Renal cortex interstitium (tissue), 11 donors: Measurements from ENCODE around the gene SLCO3A1. TPM values are rescaled to one million over a fixed set of nuclear protein-coding genes. Genes with fewer than 3 reads are reported as not detected.

Experiments used
- DNase-seq, 11 donors: peaks; one replicate each; pipeline ENCODE4 v3.0.0-alpha.2; 2013; ENCODE audit warnings: low read depth in 9 of 11, low spot score in 4 of 11; ENCODE audit errors: extremely low read depth in 1 of 11
- polyA plus RNA-seq, 3 donors: library from polyadenylated mRNA; unstranded; fragments of 120-200 nt; gene quantifications; one replicate each; pipeline ENCODE4 v1.2.1, GENCODE V29; 2013; ENCODE audit not compliant: insufficient read length in 3 of 3

Gene SLCO3A1
- polyA plus RNA-seq, 3 donors = 10.5 to 12.0 (median 11.1) TPM

DNA sequence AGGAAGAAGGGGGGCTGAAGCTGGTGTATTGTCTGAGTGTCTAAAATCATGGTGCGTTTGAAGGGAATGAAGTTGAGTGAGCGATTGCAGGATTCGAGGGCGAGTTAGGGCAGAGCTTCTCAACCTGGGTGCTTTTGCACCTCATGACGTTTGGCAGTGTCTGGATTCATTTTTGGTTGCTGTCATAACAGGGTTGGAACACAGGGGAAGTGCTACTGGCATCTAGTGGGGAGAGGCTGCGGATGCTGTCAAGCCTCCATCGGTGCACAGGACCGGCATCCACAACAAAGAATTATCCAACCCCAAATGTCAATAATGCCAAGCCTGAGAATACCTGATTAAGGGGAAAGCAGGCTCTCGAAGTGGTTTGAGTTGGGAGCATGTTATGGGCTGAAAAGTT is 120.0 kb downstream of the SLCO3A1 start:
- no peak for DNase-seq

DNA sequence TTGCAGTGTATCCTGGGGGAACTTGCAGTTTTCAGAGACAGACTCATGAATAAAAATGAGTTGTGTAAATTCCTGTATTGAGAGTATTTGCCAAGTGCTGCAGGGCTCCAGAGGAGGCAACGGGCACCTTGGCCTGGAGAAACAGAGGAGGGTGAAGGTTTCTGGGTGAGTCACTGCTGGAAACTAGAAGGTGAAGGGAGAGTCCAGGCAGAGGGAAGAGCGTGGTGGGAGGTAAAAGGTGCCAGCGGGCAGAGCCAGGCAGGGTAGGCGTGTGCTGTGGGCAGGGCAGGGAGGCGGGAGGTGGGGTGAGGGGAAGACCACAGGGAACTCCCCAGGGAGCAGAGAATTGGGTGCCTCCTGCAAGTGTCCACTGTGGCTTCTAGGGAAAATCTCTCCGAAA is 120.8 kb downstream of the SLCO3A1 start:
- DNase-seq = no peak

DNA sequence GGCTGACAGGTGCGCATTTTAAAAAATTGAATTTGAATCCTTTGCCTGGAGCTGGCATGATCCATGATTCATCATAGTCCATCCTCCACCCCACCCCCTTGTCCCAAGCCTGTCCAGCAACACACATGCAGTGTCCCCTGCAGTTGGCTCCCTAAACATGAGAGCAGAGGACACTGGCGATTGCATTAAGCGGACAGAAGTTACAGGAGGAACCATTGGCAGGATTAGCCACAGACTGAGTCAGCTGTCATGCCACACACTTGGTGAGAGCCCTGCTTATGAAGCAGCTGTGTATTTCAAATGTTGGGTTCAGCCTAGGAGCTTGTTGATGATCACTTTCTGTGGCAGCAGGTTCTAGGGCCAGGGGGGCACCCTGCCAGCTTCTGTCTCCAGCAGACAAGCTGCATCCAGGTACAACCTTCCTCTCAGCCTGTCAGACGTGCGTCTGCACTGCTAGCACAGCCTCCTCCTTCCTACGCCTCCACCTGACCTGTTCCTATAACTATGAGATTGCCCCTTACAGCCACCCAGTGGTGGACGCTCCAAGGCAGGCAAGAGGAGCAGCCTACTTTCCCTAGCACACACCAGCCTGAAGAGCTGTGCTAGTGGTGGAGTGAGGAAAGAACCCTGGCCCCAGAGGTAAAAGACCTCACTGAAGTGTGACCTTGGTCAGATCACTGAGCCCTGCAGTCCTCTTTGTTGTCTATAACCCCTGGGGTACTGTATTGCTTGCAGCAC is 121.9 kb downstream of the SLCO3A1 start:
- no peak for DNase-seq

DNA sequence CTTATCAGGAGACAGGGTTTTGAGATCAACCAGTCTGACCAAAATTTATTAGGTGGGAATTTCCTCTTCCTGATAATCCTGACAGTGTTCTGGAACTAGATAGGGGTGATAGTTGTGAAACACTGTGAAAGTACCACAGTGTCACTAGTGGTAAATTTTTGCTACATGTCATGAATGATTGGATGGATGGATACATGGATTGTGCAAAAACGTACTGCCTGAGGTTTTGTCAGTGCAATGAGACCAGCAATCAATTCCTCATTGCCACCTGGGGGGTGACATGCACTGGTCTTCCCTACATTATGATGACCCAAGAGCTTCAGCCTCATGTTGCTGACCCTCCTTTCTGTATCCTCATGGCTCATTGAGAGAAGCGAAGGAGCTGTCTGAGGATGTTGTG is 123.5 kb downstream of the SLCO3A1 start:
- no peak for DNase-seq

DNA sequence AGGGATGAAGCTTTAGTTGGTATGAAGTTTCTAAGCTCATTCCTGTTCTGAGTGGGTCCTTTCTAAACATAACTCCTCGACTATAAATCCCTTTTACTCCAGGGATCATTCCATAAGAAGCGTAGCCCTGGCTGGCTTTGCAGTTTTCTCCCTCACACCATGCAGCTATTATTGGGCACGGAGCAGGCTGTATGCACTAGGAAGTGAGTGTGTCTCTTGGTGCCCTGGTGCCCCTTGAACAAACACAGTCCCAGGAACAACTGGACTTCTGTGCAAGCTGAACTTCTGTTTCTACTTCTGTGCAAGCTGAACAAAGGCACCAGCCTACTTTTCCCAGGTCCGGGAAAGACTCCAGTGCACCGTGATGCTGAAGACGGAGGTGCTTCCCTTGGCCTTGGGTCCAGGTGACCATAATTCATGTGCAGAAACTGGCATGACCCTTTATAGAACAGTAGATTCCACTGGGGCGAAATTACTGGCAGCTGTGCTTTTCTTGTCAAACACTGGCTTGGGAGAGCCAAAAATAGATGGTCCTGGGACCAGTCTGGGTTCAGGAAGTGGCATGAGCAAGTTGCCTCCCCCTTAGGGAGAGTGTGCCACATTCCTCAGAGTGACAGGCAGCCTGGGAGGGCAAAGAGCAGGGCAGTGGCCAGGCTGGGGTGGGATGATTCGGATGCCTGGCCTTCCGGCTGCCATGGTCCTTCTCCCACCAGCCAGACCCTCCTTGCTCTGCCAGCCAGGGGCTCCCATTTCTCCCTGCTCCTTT is 127.2 kb downstream of the SLCO3A1 start:
- DNase-seq = no peak

DNA sequence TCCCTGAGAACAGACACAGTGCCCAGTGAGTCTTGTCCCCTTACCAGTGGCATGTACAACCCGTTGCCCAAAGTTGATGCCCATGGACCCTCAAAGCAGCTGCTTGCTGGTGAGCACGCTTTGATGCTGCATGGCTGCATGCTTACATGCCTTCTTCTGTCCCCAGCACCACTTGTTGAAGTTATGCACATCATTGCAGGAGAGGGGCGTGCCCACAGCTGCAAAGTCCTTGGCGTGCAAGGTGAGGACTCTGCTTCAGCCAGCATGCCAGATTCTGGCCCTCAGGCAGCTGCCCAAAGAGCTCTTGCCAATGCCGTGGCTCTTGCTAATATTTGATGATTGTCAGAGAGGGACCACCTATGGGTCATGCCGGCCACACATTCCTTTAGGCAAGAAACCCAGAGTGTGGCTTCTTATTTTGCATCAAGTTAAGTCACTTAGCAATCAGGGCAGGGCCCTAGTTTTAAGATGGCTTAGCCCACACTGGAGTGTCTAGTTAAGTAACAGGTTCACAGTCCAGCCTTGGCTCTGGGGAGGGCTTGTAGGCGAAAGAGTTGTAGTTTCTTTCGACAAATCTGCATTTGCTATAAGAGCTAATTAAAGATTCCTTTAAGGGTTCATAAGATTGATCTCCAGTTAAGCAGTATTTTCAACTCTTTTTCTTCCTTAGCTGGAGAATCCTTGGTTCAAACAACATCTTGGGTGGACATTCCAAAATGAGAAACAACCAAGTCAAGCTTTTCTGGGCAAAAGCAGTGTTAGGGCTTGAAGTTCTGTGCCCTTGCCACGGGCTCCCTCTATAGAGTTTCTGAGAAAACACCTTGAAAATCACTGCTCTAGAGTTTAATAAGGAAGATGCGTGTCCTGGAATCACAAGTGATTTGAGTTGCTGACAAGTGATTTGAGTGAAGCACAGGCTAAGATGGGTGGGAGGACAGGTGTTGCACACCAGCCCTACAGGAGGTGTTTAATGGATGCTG is 128.6 kb downstream of the SLCO3A1 start:
- no peak for DNase-seq

GRCh38 chr15:91983729-91984340 is 130.3 kb downstream of the SLCO3A1 start:
- peak in 5 of 11 donors; percentile 24 to 44 (median 35) for DNase-seq

DNA sequence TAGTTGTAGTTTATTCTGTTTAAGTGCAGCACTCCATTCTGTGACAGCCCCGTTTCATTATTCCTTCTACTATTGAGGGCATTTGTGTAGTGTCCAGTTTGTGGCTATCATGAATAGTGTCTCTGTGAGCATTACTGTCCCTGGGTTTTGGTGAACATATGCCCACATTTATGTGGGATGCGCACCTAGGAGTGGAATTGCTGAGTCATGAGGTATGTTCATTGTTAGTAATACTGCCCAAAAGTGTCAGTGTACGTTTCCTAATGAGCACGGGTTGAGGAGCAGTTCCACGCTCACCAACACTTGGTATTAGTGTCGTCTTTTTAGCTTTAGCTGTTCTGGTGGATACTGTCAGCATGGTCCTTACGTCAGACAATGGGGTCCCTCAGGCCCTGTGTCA is 131.8 kb downstream of the SLCO3A1 start:
- no peak for DNase-seq

DNA sequence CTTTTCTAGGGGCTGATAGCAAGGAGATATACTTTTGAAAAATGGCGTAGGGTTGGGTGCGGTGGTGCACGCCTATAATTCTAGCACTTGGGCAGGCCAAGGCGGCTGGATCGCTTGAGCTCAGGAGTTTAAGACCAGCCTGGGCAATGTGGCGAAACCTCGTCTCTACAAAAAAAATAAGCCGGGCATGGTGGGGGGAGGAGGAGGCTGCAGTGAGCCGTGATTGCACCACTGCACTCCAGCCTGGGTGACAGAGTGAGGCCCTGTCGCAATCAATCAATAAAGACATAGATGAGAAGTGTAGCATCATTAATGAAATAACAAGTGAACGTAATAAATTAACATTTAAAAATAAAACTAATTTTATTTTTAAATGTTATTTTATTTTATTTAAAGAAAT is 134.6 kb downstream of the SLCO3A1 start:
- DNase-seq = no peak

DNA sequence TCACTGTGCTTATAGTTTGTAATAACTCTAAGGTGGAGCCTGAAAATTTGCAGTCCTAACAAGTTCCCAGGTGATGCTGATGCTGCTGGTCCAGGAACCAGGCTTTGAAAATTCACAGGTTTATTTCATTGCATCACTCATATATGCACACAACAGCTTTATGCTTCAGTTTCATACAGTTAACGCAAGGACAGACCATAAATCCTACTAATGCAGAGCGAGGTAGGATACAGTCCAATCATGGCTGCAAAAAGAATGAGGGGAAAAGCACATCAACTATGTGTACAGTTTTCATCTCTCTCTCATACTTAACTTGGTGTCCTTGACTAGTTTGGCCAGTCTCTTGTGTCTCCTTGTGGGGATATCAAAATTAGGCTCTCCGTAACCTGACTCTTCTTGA is 135.1 kb downstream of the SLCO3A1 start:
- no peak for DNase-seq

DNA sequence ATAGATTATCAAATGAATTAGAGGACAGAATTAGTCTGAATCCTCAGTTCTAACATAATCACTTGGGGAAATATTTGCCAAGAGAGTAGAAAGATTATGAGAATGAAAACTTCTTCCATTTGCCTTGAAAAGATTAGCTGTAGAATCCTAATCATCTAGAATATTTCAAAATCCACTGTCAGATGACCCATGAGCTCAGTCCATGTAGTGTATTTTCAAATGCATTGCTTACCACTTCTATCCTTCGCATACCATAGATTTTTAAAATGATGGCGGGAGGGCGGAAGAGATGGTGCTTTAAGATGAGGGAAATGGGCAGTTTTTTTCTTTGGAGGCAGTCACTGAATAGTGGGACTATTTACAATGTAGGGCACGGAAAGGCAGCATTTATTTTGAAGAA is 136.3 kb downstream of the SLCO3A1 start:
- no peak for DNase-seq

- no peak for DNase-seq
Observed at GRCh38 chr15:91992945-91993344, 139.4 kb downstream of the SLCO3A1 start.

DNA sequence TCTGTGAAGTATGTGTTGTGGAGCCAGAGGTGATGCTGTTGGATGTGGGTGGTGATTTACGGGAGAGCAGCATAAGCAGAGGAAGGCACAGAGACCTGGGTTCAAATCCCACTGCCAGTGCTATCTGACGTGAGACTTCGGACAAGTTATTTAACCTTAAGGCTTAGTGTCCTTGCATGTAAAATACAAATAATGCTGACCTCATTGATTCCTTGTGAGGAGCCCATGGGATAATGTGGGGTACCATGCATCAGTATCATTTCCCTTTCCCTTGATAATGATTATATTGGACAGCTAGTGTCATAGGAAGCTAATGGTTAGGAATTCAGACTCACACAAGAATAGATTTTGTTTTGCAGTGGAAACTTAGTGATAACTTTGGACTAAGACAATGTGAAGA is 141.6 kb downstream of the SLCO3A1 start:
- no peak for DNase-seq

DNA sequence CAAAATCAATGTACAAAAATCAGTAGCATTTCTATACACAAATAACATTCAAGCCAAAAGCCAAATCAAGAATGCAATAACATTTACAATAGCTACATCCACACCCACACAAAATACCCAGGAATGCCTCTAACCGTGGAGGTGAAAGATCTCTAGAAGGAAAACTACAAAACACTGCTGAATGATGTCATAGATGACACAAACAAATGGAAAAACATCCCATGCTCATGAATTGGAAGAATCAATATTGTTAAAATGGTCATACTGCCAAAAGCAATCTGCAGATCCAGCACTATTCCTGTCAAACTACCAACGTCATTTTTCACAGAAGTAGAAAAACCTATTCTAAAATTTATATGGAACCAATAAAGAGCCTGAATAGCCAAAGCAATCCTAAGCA is 143.7 kb downstream of the SLCO3A1 start:
- DNase-seq = no peak

GRCh38 chr15:92000709-92001108 is 147.2 kb downstream of the SLCO3A1 start:
- no peak for DNase-seq

- no peak for DNase-seq
Observed at GRCh38 chr15:92001307-92001706, 147.8 kb downstream of the SLCO3A1 start.

- no peak for DNase-seq
Observed at GRCh38 chr15:92002666-92003065, 149.2 kb downstream of the SLCO3A1 start.

DNA sequence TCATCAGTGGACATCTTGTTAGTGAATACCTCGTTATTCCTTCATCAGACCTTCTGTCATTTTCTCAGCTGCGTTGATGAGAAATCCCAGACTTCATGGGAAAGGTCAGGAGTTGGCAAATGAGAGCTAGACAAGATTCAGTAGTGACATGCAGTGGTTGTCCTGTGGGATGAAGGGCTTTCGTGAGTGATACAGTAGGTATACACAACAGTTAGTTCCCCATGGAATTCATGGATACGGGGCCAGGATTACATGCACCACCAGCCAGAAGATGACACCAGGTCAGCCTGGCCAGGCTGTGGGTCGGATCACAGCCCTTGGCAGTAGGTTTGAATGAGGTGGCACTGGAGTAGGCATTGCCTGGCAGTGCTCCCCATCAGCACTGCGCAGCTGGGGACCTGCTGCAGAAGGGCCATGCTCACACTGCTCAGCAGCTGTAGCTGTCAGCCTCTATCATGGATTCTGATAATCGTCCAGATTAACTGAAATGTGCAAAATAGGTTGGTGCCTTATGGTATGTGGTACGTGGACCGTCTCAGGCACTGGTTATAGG is 150.1 kb downstream of the SLCO3A1 start:
- DNase-seq = no peak

GRCh38 chr15:92005154-92005553 is 151.6 kb downstream of the SLCO3A1 start:
- DNase-seq = no peak
